ENCODE results near the gene ATXN3. TPM values are rescaled to one million over a fixed set of nuclear protein-coding genes. Genes with fewer than 3 reads are reported as not detected.

Gene ATXN3
- polyA plus RNA-seq (2012; ENCODE audit: missing spikeins), result 25.0 TPM

DNA sequence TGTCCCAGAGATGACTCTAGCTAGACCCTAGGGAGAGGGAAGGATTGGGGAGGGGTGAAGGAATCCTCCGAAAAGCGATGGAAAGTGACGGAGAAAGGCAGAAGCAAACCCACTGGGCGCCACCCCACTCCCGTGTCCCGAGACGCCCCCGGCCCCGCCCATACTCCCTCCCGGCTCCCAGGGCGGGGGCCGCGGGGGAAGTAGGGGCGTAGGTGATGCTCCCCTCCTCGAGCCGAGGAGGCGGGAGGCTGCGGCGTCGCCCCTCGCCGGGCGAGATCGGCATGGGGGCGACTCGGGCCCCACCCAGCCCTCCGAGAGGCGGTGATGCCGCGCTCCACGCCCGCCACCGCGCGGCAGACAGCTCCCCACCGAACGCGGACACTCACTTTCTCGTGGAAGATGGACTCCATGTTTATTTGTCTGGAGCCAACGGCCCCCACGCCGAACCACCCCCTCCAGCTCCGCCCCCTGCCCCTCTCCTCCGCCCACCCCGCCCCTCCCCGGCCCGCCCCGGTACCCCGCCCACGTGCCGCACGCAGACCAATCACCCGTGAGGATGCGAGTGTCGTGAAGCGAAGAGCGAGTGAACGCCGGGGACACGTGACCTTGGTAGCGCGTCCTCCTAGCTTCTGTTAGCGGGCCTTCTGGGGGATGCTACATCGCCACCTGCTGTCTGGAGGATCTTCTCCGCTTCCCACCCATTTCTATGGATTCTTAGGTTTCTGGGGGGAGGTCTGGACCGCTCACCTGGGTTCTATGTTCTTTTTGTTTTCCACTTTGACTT is at the start of gene ATXN3:
TSS of gene ATXN3 (minus strand) at position 440 of the 784 bp plus-strand sequence. CDS start at position 410, 30 bp downstream.
- DNase-seq (ENCODE audit: insufficient read length) (peak; percentile 91), FAIRE-seq (peak; percentile 97)
- TF ChIP-seq POLR2AphosphoS5 (IDR thresholded peaks at IDR 0.05; ENCODE audit: low read depth, low read length) (peak; percentile 56; the same call in 1 of the 2 replicates), TAF1 (IDR thresholded peaks at IDR 0.05; ENCODE audit: borderline replicate concordance, low read depth, low read length) (no peak), POLR2A (IDR thresholded peaks at IDR 0.05; ENCODE audit: low read depth, low read length) (peak; percentile 69; the same call in 1 of the 2 replicates)

DNA sequence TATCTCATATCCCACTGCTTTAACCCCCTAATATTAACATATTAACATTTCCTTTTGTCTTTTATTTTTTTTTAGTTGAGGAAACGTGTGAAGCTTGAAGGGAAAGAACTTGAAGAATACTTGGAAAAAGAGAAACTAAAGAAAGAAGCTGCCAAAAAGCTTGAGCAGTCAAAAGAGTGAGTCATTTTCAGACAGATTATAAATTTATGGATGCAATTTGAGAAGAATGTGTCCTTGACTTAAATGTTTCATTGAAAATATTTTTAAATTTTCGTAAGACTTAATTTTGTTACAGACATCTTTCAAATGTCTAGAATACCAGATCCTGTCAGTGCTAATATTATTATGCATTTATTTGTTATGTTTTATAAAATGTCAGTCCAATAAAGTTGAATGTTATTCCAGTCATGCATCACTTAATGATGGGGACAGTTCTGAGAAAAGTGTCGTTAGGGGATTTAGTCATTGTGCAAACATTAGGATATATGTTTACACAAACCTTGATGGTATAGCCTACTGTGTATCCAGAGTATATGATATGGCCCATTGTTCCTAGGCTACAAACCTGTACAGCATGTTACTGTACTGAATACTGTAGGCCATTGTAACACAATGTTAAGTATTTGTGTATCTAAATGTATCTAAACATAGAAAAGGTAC is 48.0 kb upstream of the ATXN3 start:
- FAIRE-seq (no peak), DNase-seq (ENCODE audit: insufficient read length) (no peak)
- TF ChIP-seq POLR2AphosphoS5 (IDR thresholded peaks at IDR 0.05; ENCODE audit: low read depth, low read length) (no peak), POLR2A (IDR thresholded peaks at IDR 0.05; ENCODE audit: low read depth, low read length) (no peak), TAF1 (IDR thresholded peaks at IDR 0.05; ENCODE audit: borderline replicate concordance, low read depth, low read length) (no peak)

DNA sequence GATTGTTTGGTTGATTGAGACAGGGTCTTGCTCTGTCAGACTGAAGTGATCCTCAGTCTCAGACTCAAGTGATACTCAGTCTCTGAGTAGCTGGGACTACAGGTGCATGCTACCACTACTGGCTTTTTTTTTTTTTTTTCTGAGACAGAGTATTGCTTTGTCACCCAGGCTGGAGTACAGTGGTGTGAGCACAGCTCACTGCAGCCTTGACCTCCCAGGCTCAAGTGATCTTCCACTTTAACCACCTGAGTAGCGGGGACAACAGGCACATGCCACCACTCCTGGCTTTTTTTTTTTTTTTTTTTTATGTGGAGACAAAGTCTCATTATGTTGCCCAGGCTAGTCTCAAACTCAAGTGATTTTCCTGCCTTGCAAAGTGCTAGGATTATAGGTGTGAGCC is 47.2 kb upstream of the ATXN3 start:
- TF ChIP-seq POLR2A (IDR thresholded peaks at IDR 0.05; ENCODE audit: low read depth, low read length) (no peak), POLR2AphosphoS5 (IDR thresholded peaks at IDR 0.05; ENCODE audit: low read depth, low read length) (no peak), TAF1 (IDR thresholded peaks at IDR 0.05; ENCODE audit: borderline replicate concordance, low read depth, low read length) (no peak)
- DNase-seq (ENCODE audit: insufficient read length) (no peak), FAIRE-seq (no peak)

DNA sequence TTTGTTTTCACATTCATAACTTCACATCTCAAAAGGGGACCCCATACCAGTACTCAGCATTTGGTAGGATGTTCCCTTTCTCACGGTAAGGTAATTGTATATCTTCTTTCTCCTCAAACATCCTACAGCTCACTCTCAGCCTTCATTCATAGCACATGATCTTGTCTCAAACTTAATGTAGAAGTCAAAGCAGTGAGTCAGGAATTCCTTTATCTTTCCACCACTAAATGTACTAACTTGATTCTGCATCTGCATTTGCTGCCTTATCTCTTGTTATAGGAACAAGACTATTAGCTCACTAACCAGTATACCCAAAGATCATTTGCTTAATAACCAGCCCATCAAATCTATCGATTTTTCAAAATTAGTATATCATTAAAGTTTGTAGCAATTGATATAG is 38.3 kb upstream of the ATXN3 start:
- FAIRE-seq (no peak), DNase-seq (ENCODE audit: insufficient read length) (no peak)
- TF ChIP-seq POLR2AphosphoS5 (IDR thresholded peaks at IDR 0.05; ENCODE audit: low read depth, low read length) (no peak), TAF1 (IDR thresholded peaks at IDR 0.05; ENCODE audit: borderline replicate concordance, low read depth, low read length) (no peak), POLR2A (IDR thresholded peaks at IDR 0.05; ENCODE audit: low read depth, low read length) (no peak)

DNA sequence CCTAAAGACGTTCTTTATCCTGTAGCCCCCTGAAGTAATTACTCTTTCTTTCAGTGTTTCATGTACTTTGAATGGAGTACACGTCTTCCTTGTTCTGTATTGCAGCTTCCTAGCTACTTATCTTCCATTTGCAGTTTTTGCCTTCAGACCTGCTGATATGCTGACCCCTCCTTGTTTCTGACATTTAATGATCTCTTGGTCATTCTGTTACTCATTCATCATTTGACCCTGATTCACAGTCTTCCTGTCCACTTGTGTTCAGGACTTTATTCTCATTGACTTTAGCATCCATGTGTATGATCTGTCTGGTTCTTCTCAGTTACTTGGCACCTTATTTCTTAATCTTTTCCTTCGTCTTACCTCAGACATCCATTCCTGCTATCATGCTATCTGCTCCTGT is 37.6 kb upstream of the ATXN3 start:
- no peak for DNase-seq (ENCODE audit: insufficient read length)
- TF ChIP-seq POLR2AphosphoS5 (IDR thresholded peaks at IDR 0.05; ENCODE audit: low read depth, low read length), result no peak
- TF ChIP-seq TAF1 (IDR thresholded peaks at IDR 0.05; ENCODE audit: borderline replicate concordance, low read depth, low read length), result no peak
- no peak for TF ChIP-seq POLR2A (IDR thresholded peaks at IDR 0.05; ENCODE audit: low read depth, low read length)
- FAIRE-seq, result no peak

DNA sequence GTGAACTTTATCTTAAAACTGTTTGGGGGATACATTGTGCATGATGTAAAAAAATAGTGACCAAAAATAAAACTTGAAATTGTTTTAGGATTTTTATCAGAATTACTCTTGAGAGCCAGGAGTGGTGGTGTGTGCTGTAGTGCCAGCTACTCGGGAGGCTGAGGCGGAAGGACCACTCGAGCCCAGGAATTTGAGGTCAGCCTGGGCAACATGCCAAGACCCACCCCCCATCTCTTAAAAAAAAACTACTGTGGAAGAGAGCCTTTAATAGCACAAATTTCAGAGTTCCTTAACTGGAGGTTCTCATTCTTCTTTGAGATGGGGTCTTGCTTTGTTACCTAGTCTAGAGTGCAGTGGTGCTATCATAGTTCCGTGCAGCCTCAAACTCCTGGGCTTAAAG is 36.9 kb upstream of the ATXN3 start:
- TF ChIP-seq POLR2AphosphoS5 (IDR thresholded peaks at IDR 0.05; ENCODE audit: low read depth, low read length) (no peak), TAF1 (IDR thresholded peaks at IDR 0.05; ENCODE audit: borderline replicate concordance, low read depth, low read length) (no peak), POLR2A (IDR thresholded peaks at IDR 0.05; ENCODE audit: low read depth, low read length) (no peak)
- FAIRE-seq (no peak), DNase-seq (ENCODE audit: insufficient read length) (no peak)

DNA sequence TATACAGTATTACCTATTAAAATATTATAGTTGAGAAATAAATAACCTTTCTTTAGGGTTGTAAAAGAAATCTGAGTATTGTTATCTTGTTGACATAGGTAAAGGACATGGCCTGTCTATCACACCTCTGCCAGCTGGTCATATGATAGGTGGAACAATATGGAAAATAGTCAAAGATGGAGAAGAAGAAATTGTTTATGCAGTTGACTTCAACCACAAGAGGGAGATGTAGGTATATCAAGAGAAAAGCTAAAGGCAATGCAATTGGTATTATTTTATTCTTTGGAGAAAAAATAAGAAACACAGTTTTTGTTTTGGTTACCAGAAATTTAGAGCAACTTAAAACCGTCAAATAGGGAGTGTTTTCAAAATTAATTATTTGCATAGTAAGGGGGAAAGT is 28.9 kb upstream of the ATXN3 start:
- no peak for FAIRE-seq
- TF ChIP-seq POLR2AphosphoS5 (IDR thresholded peaks at IDR 0.05; ENCODE audit: low read depth, low read length) (no peak), POLR2A (IDR thresholded peaks at IDR 0.05; ENCODE audit: low read depth, low read length) (no peak), TAF1 (IDR thresholded peaks at IDR 0.05; ENCODE audit: borderline replicate concordance, low read depth, low read length) (no peak)
- DNase-seq (ENCODE audit: insufficient read length), result no peak

DNA sequence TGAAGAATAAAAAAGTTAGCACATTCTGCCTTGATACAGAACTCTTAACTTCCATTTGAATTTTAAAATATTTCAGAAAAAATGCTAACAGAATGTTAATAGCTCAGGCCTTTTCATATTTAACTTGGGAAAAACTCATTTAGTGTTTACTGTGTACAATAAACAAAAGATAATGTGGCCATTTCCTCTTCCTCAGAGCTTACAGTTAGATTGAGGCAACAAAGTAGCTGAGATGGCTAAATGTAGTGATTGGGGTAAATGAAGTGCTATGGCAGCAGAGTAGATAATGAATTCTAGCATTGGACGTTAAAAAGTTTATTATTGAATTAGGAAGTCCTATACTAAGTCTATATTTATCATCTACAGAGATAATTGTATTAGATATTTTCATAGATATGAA is 28.1 kb upstream of the ATXN3 start:
- no peak for FAIRE-seq
- DNase-seq (ENCODE audit: insufficient read length), result no peak
- no peak for TF ChIP-seq TAF1 (IDR thresholded peaks at IDR 0.05; ENCODE audit: borderline replicate concordance, low read depth, low read length)
- no peak for TF ChIP-seq POLR2A (IDR thresholded peaks at IDR 0.05; ENCODE audit: low read depth, low read length)
- no peak for TF ChIP-seq POLR2AphosphoS5 (IDR thresholded peaks at IDR 0.05; ENCODE audit: low read depth, low read length)

DNA sequence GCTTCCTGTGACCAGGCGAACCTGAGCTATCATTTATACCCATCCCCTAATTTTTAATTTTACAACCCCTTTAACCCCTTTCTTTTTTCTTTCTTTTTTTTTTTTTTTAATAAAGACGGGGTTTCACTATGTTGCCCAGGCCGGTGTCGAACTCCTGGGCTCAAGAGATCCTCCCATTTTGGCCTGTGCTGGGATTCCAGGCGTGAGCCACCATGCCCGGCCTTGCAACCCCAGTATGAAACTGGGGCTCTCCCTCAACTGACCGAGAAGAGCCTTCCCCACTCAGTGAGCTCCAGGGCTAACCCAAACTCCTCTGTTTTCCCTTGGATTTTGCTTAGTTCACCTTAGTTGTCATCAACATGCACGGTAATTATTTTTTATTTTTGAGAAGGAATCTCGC is 16.4 kb upstream of the ATXN3 start:
- FAIRE-seq (no peak), DNase-seq (ENCODE audit: insufficient read length) (peak; percentile 10)
- TF ChIP-seq POLR2A (IDR thresholded peaks at IDR 0.05; ENCODE audit: low read depth, low read length) (no peak), TAF1 (IDR thresholded peaks at IDR 0.05; ENCODE audit: borderline replicate concordance, low read depth, low read length) (no peak), POLR2AphosphoS5 (IDR thresholded peaks at IDR 0.05; ENCODE audit: low read depth, low read length) (no peak)

DNA sequence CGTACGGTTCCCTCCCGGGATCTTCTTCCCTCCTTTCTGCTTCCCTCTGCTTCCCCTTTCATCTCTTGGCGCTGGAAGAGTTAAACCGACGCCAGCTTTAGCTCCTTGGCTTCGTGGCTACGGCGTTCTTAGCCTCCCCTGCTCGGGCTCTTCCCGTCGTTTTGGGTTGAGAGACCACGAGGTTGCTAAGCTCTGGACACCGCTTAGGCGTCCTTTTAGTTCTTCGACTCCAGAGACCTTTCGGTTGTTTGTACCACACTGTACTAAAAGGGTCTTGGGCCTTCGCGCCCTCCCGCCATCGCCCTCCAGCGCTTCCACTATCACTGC is 15.9 kb upstream of the ATXN3 start:
- DNase-seq (ENCODE audit: insufficient read length) (peak; percentile 16), FAIRE-seq (peak; percentile 24)
- TF ChIP-seq TAF1 (IDR thresholded peaks at IDR 0.05; ENCODE audit: borderline replicate concordance, low read depth, low read length) (no peak), POLR2AphosphoS5 (IDR thresholded peaks at IDR 0.05; ENCODE audit: low read depth, low read length) (no peak), POLR2A (IDR thresholded peaks at IDR 0.05; ENCODE audit: low read depth, low read length) (no peak)

DNA sequence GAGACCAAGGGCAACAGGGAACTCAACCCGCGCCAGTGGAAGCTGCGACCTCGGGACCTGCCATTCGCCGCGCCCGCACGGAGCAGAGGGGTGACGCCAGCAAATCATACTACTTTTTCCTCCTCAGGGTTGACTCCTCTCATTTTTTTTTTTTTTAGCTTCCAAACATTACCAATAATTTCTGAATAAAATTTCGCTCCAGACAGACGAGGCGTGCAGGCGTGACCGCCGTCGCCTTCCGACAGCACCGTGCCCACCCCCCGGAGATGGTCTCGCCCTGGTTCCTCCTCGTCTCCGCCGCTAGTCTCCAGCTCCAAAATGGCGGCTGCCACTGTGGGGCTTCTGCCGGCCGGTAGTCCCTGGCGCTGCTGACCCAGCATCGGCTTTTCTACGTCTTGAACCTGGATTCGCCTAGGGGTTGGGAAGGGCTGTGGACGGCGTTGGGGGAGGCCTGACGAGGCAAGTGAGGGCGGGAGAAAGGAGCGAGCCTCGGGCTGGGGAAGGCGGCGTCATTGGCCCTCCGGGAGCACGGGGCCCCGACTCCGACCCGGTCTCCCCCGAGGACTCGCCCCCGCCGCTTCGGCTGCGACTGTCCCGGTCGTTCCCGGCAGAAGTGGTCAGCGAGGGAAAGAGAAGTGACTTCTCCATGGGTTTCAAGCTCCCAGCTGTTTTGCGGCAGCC is 15.4 kb upstream of the ATXN3 start, which contains the start of the genes CPSF2 and NDUFB1:
TSS of gene CPSF2 (plus strand) at position 300 of the 681 bp plus-strand sequence. CDS start 9,016 bp downstream, outside the sequence.
TSS of gene NDUFB1 (minus strand) at position 37 of the 681 bp plus-strand sequence. CDS start 4,069 bp downstream, outside the sequence.
- TF ChIP-seq TAF1 (IDR thresholded peaks at IDR 0.05; ENCODE audit: borderline replicate concordance, low read depth, low read length) (peak; percentile 99), POLR2A (IDR thresholded peaks at IDR 0.05; ENCODE audit: low read depth, low read length) (peak; percentile 99), POLR2AphosphoS5 (IDR thresholded peaks at IDR 0.05; ENCODE audit: low read depth, low read length) (peak; percentile 95)
- FAIRE-seq (peak; percentile 95), DNase-seq (ENCODE audit: insufficient read length) (peak; percentile 93)

Data from GM12892 (cell line).